NCI-H2081 treated with DMSO at 0.1 percent for 48 hours (cell line): ENCODE measurements around the gene PLEKHA7.

Source experiments
- DNase-seq: peaks from one replicate; lab custom pipeline; 2025; lab: John Stamatoyannopoulos, UW

The PLEKHA7 gene

GRCh38 chr11:16773981-16774935 lies 240.0 kb downstream of the PLEKHA7 start:
- no peak for DNase-seq

- no peak for DNase-seq
These were observed 242.1 kb downstream of the PLEKHA7 start for GRCh38 chr11:16772141-16772512.

DNA sequence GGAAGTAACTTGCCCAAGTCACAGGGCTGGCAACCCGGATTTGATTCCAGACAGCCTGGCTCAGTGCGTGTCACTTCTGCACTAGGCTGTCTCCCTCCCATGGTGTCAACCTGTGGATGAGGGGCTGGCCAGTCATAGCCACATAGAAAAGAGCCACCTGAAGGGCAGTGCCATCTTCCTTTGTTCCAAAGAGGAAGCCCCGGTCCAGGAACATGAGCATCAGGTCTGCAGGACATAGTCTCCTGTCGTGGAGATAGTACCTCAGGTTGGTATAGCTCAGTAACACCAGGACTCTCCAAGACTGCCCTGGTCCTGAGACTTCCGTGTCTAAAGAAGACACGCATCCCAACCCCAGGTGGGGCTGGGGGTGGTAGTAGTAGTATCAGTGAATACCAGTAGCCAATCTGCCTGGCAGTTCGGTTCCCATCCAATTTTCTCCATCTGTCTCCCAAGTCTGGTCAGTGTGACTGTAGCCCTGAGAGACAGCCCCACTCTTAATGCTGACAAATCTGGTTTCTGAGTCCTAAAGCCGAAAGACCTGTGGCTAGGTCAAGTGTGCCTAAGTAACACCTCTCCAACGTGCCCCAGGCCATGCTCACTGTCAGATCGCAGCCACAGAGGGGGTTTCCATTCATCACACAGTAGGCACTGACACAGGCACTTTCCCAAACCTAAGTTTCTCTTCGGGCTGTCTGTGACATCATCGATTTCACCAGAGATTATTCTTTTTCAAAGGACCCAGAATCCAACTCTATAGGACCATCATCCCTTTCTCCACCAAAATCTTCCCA lies 242.7 kb downstream of the PLEKHA7 start:
- no peak for DNase-seq

- no peak for DNase-seq
These were observed 244.2 kb downstream of the PLEKHA7 start for GRCh38 chr11:16770016-16770415.

GRCh38 chr11:16769386-16769785 lies 244.8 kb downstream of the PLEKHA7 start:
- no peak for DNase-seq

DNA sequence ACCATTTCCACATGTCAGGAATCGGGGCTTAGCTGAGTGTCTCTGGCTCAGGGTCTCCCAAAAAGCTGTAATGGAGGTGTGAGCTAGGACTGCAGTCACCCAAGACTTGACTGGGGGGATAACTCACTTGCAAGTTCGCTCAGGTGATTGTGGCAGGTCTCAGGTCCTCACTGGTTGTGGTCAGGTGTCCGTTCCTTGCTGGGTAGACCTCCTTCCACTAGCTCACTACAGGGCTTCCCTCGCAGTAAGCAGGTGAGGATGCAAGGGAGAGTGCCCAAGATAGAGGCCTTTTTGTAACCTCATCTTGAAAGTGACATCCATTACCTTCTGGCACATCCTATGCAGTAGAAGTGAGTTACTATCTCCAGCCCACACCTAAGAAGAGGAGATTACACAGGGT lies 246.3 kb downstream of the PLEKHA7 start:
- DNase-seq, result no peak

- DNase-seq, result no peak
These were observed 247.1 kb downstream of the PLEKHA7 start for GRCh38 chr11:16767137-16767536.

DNA sequence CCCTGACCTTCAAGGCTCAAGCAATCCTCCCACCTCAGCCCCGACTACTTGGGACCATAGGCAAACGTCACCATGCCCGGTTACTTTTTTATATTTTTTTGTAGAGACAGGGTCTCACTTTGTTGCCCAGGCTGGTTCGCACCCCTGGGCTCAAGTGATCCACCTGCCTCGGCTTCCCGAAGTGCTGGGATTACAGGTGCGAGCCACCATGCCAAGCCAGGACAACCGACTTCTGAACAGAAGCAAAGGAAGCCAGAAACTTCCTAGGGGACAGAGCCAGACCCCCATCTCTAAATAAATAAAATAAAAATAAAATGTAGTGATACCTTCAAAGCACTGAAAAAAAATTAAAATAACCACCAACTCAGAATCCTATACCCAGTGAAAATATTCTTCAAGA lies 249.3 kb downstream of the PLEKHA7 start:
- DNase-seq, result no peak

- DNase-seq, result no peak
These were observed 250.5 kb downstream of the PLEKHA7 start for GRCh38 chr11:16763746-16764145.

GRCh38 chr11:16759857-16760508 lies 254.2 kb downstream of the PLEKHA7 start:
- DNase-seq, result no peak

- DNase-seq, result no peak
These were observed 255.7 kb downstream of the PLEKHA7 start for GRCh38 chr11:16758382-16759024.

- DNase-seq, result no peak
These were observed 263.8 kb downstream of the PLEKHA7 start for GRCh38 chr11:16750417-16750816.

DNA sequence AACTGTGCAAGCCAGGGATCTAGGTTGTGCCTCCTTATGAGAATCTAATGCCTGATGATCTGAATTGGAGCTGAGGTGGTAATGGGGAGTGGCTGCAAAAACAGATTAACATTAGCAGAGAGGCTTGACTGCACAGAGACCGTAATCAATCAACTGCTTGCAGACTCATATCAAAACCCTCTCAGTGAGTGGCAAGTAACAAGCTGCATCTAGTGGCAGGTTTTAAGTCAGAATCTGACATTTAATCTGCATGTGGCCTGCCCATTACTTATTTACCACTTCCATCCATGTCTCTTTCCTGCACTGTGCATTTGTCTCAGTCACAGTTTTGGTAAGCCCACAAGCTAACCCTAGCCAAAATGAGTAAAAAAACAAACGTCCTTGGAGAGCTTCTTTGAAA lies 264.5 kb downstream of the PLEKHA7 start:
- no peak for DNase-seq

DNA sequence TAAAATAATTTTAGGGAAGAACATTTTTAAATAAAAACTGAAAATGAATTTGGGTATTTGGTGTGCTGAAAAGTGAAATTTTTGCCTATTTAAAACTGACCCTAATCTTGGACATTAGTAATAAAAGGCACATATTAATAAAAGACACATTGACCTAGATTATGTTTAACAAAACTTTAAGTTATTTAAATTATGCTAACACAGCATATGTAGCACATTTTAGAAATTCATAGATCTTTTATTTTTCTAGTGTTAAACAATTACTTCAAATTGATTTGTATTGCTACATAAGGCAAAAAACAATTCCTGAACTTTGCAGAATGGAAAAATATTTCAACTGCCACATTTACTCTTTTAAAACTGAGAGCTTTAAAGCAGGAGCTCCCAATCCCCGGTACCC lies 265.1 kb downstream of the PLEKHA7 start:
- no peak for DNase-seq

GRCh38 chr11:16745950-16746605 lies 268.1 kb downstream of the PLEKHA7 start:
- no peak for DNase-seq

- DNase-seq, result no peak
These were observed 270.0 kb downstream of the PLEKHA7 start for GRCh38 chr11:16744128-16744725.

- no peak for DNase-seq
These were observed 270.7 kb downstream of the PLEKHA7 start for GRCh38 chr11:16743478-16743877.

DNA sequence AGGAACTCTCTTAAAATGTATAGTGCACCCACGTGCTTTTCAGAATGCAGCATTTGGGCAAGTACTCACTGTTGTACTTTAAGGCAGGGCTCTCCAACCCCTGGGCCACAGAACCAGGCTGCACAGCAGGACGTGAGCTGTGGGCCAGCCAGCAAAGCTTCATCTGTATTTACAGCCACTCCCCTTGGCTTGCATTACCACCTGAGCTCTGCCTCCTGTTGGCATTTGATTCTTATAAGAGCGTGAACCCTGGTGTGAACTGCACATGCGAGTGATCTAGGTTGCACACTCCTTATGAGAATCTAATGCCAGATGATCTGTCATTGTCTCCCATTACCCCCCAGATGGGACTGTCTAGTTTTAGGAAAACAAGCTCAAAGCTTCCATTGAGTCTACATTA lies 272.7 kb downstream of the PLEKHA7 start:
- no peak for DNase-seq

GRCh38 chr11:16738947-16739815 lies 275.0 kb downstream of the PLEKHA7 start:
- DNase-seq, result no peak
